Measurements from ENCODE around the gene NEUROD2.
"Not testable (repeated sequence)": the region's sequence is repeated elsewhere in the genome, so short reads cannot be mapped to it uniquely, and the experiment has no call there.

The NEUROD2 gene

GRCh38 chr17:39601758-39602532 is 5.8 kb downstream of the NEUROD2 start:
- DNase-seq, result no peak

DNA sequence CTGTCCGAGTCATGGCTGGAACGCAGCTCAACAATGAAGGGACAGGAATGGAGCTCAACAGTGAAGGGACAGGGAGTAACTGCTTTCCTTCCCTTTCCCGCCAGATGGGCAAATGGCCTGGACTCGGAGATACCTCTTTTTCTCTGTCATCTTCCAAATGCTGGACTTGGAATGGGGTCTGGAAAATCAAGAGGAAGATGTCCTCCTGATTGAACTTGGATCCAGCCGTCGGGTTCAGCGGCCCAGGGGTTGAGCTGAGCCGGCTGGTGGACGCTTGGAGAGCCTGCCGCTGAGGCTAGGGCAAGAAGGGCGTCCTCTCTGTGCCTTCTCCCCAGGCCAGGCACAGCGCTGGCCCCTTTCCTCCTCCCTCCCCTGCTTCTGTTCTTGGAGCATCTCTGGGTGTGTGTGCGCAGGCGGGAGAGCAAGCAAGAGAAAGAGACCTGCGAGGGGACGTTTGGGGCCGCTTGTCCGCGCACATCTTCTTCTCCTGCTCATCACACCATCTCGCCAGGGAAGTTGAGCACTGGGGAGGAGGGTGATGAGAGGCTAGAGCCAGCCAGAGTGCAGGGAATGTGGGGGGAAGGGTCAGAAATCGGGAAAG is 6.6 kb downstream of the NEUROD2 start:
- no peak for DNase-seq

DNA sequence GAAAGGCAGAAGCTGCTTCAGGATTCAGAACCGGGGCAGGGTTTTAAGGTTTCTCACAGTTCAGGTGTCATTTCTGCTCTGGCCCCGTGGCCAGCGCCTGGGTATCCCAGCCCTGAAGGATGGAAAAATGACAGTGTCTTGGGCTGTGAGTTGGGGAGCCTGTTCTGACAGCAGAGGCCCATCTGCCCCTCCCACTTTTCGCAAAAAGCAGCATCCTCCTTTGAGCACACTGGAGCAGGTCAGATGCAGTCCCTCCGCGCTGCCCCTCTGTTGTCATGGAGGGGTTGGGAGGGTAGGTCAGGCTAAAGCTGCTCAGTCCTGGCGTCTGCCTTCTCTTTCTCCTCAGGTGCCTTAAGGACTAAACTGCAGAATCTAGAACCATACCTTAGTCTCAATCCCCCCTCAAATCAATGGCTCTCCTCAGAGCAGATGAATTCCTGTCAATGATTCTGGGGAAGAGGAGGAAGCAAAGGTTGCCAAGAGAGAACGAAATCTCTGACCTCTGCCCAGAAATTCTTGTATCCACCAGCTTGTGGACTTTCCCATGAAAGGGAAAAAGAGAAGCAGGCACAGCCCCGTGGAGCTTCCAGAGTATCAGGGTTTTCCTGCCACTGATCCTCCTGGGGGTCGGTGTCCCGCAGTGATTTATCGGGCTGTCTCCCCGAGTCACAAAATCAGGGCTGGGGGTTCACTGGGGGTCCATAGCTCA is 7.3 kb downstream of the NEUROD2 start:
- DNase-seq, result no peak

- DNase-seq, result no peak
These were observed 8.0 kb downstream of the NEUROD2 start for GRCh38 chr17:39599665-39600231.

- DNase-seq, result no peak
These were observed 8.6 kb downstream of the NEUROD2 start for GRCh38 chr17:39599004-39599664.

GRCh38 chr17:39598630-39599003 is 9.1 kb downstream of the NEUROD2 start:
- no peak for DNase-seq

- DNase-seq, result no peak
These were observed 9.7 kb downstream of the NEUROD2 start for GRCh38 chr17:39598047-39598481.

DNA sequence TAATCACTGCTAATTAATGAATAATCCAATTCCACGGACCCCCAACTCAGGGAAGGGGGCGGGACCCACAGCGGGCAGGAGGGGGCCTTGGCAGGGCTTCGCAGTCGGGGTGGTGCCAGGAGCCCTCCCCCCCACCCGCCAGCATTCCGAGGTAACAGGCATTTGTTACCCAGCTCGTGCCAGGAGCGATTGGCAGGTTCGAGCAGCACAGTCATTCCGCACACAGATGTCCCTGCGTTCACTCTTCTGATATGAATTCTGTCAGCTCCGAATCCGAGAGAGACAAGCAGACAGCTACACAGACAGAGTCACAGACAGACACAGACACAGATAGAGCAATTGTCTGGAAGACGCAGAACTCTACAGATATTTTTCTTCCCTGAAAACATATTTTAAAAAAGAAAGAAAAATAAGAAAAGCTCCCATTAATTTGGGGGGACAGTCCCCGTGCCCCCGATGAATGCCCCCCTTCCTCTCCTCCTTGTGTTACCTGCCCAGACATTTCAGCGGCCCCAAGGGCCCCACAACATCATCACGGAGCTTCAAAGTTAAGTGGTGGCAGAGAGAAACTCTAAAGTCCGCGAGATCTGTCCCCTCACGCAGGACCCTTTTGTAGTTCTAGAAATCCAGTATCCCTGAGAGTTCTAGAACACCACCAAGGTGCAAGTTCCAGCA is 10.2 kb downstream of the NEUROD2 start:
- no peak for DNase-seq

DNA sequence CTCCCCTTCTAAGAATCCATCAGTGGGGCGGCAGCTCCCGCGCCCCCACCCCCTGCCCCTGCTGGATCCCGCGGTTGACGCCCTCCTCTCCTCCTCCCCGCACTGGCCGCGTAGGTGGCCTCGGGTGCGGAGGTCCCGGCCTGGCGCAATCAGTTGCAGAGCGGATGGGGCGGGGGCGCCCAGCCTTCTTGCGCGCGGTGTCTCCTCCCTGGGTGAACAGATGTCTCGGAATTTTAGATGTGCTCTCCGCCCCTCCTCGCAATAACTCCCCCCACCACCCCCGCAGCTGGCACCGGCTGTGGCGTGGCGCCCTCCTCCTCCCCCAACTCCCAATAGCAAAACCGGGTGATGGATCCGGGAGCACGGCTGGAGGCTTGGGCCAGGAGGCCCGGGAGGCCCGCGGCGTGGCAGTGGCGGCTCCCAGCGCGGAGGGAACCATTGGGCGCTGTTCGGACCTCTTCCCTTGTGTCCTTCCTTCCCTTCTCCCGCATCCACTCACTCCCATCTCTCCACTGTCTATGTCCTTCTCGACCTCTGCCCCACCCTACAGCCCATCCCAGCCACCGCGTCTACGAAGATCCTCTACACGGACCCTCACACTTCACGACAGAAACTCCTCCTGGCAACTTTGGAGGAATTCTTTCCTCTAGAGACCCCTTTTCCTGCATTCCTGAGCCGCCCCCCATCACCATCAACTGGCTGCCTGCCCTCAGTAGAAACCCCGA is 11.0 kb downstream of the NEUROD2 start:
- DNase-seq, result no peak

DNA sequence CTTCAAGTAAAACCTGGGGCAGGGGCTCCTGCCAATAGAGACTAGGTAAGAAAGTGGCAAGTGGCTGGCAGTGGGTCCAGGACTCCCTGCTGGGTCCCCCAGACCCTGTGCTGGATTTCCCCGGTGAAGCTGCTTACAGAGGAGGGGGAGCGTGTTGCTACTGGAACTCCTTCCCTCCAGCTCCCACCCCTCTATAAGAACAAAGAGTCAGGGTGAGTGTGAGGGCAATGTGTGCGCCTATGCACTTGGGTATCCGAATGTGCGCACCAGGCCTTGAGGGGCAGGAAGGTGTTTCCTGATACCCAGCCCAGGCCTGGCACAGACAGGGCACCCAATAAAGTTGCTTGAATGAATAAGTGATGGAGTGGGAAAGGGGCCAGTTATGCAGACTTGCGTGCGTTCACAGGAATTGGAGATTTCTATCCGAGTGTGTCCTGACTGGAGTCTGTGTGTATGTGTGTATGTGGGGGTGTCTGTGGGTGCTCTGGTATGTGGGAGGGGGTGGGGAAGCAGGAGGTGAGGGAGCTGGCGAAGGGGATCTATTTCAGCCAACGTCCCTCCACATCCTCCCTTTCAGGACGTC is 11.7 kb downstream of the NEUROD2 start:
- no peak for DNase-seq

DNA sequence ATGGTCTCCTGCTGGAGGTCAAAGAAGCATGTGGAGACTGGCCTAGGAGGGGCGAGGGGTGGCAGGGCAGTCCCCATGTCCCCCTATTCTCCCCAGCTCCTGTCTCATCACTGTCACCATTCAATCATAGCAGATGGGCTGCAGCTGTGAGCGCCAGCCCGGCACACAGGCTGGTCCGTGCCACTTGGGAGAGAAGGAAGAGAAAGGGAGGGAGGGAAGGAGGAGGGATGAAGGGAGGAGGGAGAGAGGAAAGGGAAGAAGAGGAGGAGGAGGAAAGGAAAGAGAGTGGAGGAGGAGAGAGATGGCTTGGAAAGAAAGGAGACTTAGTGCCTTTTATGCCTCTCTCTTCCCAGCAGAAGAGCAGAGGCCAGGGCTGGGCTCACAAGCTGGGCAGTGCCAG is 12.4 kb downstream of the NEUROD2 start:
- DNase-seq, result no peak

DNA sequence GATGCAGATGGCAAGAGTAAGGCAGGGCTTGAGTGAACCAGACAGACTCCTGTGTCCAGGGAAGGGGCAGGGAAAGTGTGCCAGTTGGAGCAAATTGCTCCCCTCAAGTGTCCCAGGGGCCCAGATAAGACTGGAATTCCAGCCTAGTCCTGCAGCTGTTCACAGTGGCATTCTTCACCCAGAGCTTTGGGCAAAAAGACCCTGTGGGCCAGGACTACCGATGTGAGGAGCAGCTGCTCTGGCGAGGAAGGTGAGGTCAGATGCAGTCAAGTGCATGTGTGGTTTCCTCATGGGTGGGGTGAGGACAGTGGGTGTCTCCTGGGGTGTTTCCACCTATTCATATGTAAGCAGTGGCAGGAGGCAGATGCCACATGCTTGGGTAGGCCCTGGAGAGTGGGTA is 14.3 kb downstream of the NEUROD2 start:
- DNase-seq, result no peak

- no peak for DNase-seq
These were observed 15.5 kb downstream of the NEUROD2 start for GRCh38 chr17:39591958-39592954.

- DNase-seq, result not testable (repeated sequence)
These were observed 17.5 kb downstream of the NEUROD2 start for GRCh38 chr17:39590180-39590579.

- DNase-seq, result no peak
These were observed 25.1 kb downstream of the NEUROD2 start for GRCh38 chr17:39582658-39583057.

GRCh38 chr17:39581759-39582085 is 26.0 kb downstream of the NEUROD2 start:
- DNase-seq, result no peak

- no peak for DNase-seq
These were observed 26.5 kb downstream of the NEUROD2 start for GRCh38 chr17:39581071-39581758.

DNA sequence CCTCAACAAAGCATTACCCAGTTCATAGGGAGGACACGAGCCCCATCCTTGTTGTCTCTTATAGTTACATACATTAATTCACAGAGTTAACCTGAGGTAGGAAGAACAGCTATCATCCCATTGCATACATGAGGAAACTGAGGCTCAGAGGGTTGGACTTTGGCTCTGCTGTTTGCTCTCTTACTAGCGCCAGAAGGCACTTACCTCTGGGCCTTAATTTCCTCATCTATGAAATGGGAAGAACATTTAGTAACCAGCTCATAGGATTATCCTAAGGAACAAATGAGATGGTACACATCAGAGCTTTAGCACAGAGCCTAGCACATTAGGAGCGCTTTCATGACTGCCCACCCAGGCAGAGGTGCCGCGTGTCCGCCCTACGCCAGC is 27.6 kb downstream of the NEUROD2 start:
- no peak for DNase-seq

DNA sequence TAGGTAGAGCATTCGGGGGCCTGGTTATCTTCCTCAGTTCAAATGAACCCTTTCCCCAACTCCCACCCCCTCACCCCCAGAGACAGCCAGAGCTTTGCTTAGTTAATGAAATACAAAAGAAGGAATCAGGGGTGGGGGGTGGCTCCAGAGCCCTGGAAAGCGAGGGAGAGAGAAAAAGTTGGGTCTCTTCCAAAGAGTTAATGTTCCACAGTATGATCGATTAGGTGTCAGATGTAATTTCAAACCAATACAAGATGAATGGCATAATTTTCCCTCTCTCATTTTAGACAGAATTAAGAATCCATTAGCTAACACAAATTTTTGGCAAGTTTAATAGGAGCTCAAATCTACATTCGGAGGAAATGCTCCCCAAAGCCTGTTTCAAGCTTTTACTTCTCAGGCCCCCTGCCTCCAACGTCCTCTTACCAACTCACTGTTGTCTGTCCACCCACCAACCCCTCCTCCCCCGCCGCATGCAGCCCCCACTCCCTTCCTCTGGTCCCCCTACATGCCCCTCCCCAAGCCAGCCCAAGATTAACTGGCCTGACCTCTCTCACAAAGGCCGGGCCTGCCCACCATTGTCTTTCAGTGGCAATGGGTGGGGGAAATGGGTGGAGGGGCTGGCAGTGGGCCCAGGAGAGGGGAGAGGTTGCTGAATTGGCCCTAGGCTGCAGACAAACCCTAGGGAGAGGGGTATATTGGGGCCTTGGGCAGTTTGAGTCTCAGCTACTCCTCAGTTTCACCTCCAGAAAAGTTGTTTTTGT is 28.2 kb downstream of the NEUROD2 start:
- no peak for DNase-seq

Data from activated T-cell treated with anti-CD3 and anti-CD28 coated beads, Interleukin-2, amount 50 U/mL, for 48 hours (primary cell).